Measurements from ENCODE around the gene ITGB8. TPM values are rescaled to one million over a fixed set of nuclear protein-coding genes. Genes with fewer than 3 reads are reported as not detected.

ITGB8 gene
- total and polyA plus RNA-seq, 8 donors, result 5.7 to 14.2 (median 6.8) TPM

GRCh38 chr7:20348125-20348807, 17.6 kb downstream of the ITGB8 start:
- Histone ChIP-seq H3K4me3 (no peak overlapping the region), H3K27ac (no peak overlapping the region), H3K27me3 (no peaks in the 10 kb centered on the region), H3K9me3 (no peaks in the 10 kb centered on the region), H3K36me3 (no peaks in the 10 kb centered on the region), H3K4me1 (no peaks in the 10 kb centered on the region)
- intact Hi-C loops (cut with DNase I), result no loop called here
- TF ChIP-seq CTCF (IDR thresholded peaks at IDR 0.05), result no peak
- ATAC-seq, result no peak
- DNase-seq, result peak in 1 of 4 donors; percentile 40

GRCh38 chr7:20350518-20350951, 19.8 kb downstream of the ITGB8 start:
- no peak for DNase-seq
- intact Hi-C loops (cut with DNase I), result no loop called here
- TF ChIP-seq CTCF (IDR thresholded peaks at IDR 0.05), result no peak
- no peaks in the 10 kb centered on the region for H3K27me3 ChIP-seq
- no peaks in the 10 kb centered on the region for H3K4me1 ChIP-seq
- H3K4me3 ChIP-seq, result no peak overlapping the region
- no peak for ATAC-seq
- H3K9me3 ChIP-seq, result no peaks in the 10 kb centered on the region
- H3K27ac ChIP-seq, result no peak overlapping the region
- no peaks in the 10 kb centered on the region for H3K36me3 ChIP-seq

GRCh38 chr7:20350996-20351692, 20.4 kb downstream of the ITGB8 start:
- Histone ChIP-seq H3K4me1 (no peaks in the 10 kb centered on the region), H3K27ac (no peak overlapping the region), H3K4me3 (no peak overlapping the region), H3K27me3 (no peaks in the 10 kb centered on the region), H3K36me3 (no peaks in the 10 kb centered on the region), H3K9me3 (no peaks in the 10 kb centered on the region)
- DNase-seq, result no peak
- intact Hi-C loops (cut with DNase I), result no loop called here
- ATAC-seq, result no peak
- no peak for TF ChIP-seq CTCF (IDR thresholded peaks at IDR 0.05)

- intact Hi-C loops (cut with DNase I), result no loop called here
- no peak for TF ChIP-seq CTCF (IDR thresholded peaks at IDR 0.05)
- Histone ChIP-seq H3K4me3 (no peak overlapping the region), H3K36me3 (no peaks in the 10 kb centered on the region), H3K9me3 (no peaks in the 10 kb centered on the region), H3K27me3 (no peaks in the 10 kb centered on the region), H3K27ac (no peak overlapping the region), H3K4me1 (no peaks in the 10 kb centered on the region)
- DNase-seq, result no peak
- no peak for ATAC-seq
These were observed 21.2 kb downstream of the ITGB8 start for GRCh38 chr7:20351901-20352300.

- no peaks in the 10 kb centered on the region for H3K9me3 ChIP-seq
- DNase-seq (no peak), ATAC-seq (peak; percentile 78)
- H3K4me3 ChIP-seq, result no peak overlapping the region
- no peaks in the 10 kb centered on the region for H3K36me3 ChIP-seq
- no peaks in the 10 kb centered on the region for H3K27me3 ChIP-seq
- TF ChIP-seq CTCF (IDR thresholded peaks at IDR 0.05), result no peak
- H3K27ac ChIP-seq, result no peak overlapping the region
- intact Hi-C loops (cut with DNase I), result no loop called here
- H3K4me1 ChIP-seq, result no peaks in the 10 kb centered on the region
These were observed 22.0 kb downstream of the ITGB8 start for GRCh38 chr7:20352573-20353306.

Measured in left lung (tissue), 10 donors.